BE2C (cell line): ENCODE results near the gene AK4.

ENCODE experiments used
- DNase-seq: peaks from one replicate; pipeline ENCODE4 v3.0.0-alpha.2; 2020
- H3K27me3 ChIP-seq: fragments of 250-450 bp; sonication (Bioruptor Pico); 2 replicates; pipeline ENCODE4 v1.5.1; 2020; ENCODE audit warnings: mild to moderate bottlenecking
- H3K36me3 ChIP-seq: fragments of 250-450 bp; sonication (Bioruptor Pico); 2 replicates; pipeline ENCODE4 v1.5.1; 2020; ENCODE audit warnings: mild to moderate bottlenecking
- H3K4me1 ChIP-seq: fragments of 250-450 bp; sonication (Bioruptor Pico); 2 replicates; pipeline ENCODE4 v1.5.1; 2020
- H3K4me3 ChIP-seq: 2 replicates; pipeline ENCODE4 v1.5.1; 2011; ENCODE audit warnings: low read depth, low read length
- H3K9me3 ChIP-seq: fragments of 250-450 bp; sonication (Bioruptor Pico); 2 replicates; pipeline ENCODE4 v1.5.1; 2020
- CTCF ChIP-seq: IDR thresholded peaks from 2 replicates; pipeline ENCODE4 v1.5.1; 2012; ENCODE audit warnings: mild to moderate bottlenecking, low read depth, low read length

AK4 gene

GRCh38 chr1:65149351-65150107 is 1.5 kb downstream of the AK4 start:
- H3K4me1 ChIP-seq, result no peaks in the 10 kb centered on the region
- H3K4me3 ChIP-seq, result peak overlapping the region; percentile 54
- no peak for DNase-seq
- H3K36me3 ChIP-seq, result no peaks in the 10 kb centered on the region
- peaks cover 23% of the 10 kb centered on the region for H3K27me3 ChIP-seq
- TF ChIP-seq CTCF, result no peak
- H3K9me3 ChIP-seq, result no peaks in the 10 kb centered on the region

GRCh38 chr1:65150108-65150463 is 2.1 kb downstream of the AK4 start:
- Histone ChIP-seq H3K4me1 (no peaks in the 10 kb centered on the region), H3K4me3 (no peak overlapping the region)
- TF ChIP-seq CTCF, result no peak

GRCh38 chr1:65150583-65151263 is 2.7 kb downstream of the AK4 start:
- no peak overlapping the region for H3K4me3 ChIP-seq
- no peak for DNase-seq
- H3K36me3 ChIP-seq, result no peaks in the 10 kb centered on the region
- no peaks in the 10 kb centered on the region for H3K4me1 ChIP-seq
- peaks cover 23% of the 10 kb centered on the region for H3K27me3 ChIP-seq
- H3K9me3 ChIP-seq, result no peaks in the 10 kb centered on the region
- no peak for TF ChIP-seq CTCF

More at GRCh38 chr1:65150108-65150463, 2.1 kb downstream of the AK4 start:
- no peak for DNase-seq
- Histone ChIP-seq H3K9me3 (no peaks in the 10 kb centered on the region), H3K36me3 (no peaks in the 10 kb centered on the region), H3K27me3 (peaks cover 23% of the 10 kb centered on the region)

GRCh38 chr1:65151641-65152040 is 3.6 kb downstream of the AK4 start:
- Histone ChIP-seq H3K36me3 (no peaks in the 10 kb centered on the region), H3K4me1 (no peaks in the 10 kb centered on the region), H3K27me3 (peaks cover 20% of the 10 kb centered on the region), H3K9me3 (no peaks in the 10 kb centered on the region), H3K4me3 (no peak overlapping the region)
- no peak for DNase-seq
- no peak for TF ChIP-seq CTCF

- Histone ChIP-seq H3K4me1 (no peaks in the 10 kb centered on the region), H3K4me3 (no peak overlapping the region), H3K27me3 (peaks cover 7% of the 10 kb centered on the region), H3K9me3 (no peaks in the 10 kb centered on the region), H3K36me3 (no peaks in the 10 kb centered on the region)
- DNase-seq, result no peak
- TF ChIP-seq CTCF, result no peak
Measured at GRCh38 chr1:65153635-65154034, 5.6 kb downstream of the AK4 start.

GRCh38 chr1:65156910-65157545 is 9.0 kb downstream of the AK4 start:
- Histone ChIP-seq H3K27me3 (no peaks in the 10 kb centered on the region), H3K36me3 (no peaks in the 10 kb centered on the region), H3K4me1 (no peaks in the 10 kb centered on the region), H3K9me3 (no peaks in the 10 kb centered on the region), H3K4me3 (no peak overlapping the region)
- TF ChIP-seq CTCF, result no peak
- no peak for DNase-seq
